K562 (cell line): ENCODE measurements around the gene SUMO3. TPM values are rescaled to one million over a fixed set of nuclear protein-coding genes. Genes with fewer than 3 reads are reported as not detected.

Source experiments
- ARID2 ChIP-seq: fragments of 450-650 bp; IDR thresholded peaks from 2 replicates; pipeline ENCODE4 v1.6.1; 2017; ENCODE audit warnings: antibody characterized with exemption, mild to moderate bottlenecking
- ATF3 ChIP-seq, 2 experiments: fragments of 450-650 bp in 1 of 2; sonication (generic) in 1 of 2; formaldehyde crosslinking in 1 of 2; IDR thresholded peaks in 1 of 2; conservative IDR thresholded peaks in 1 of 2; 2 replicates each; pipeline versions ENCODE4 v1.6.1 to v1.8.1; 2016 to 2023; ENCODE audit warnings: mild to moderate bottlenecking in 2 of 2, moderate library complexity in 2 of 2, inconsistent platforms in 1 of 2, missing genetic modification reagents in 1 of 2
- CAMTA2 ChIP-seq: fragments of 250-450 bp; sonication (Bioruptor Pico); conservative IDR thresholded peaks from 2 replicates; pipeline ENCODE4 v1.5.1; 2022
- CHD2 ChIP-seq: IDR thresholded peaks from 2 replicates; pipeline ENCODE4 v1.6.1; 2011; ENCODE audit warnings: low read depth, low read length
- DPF2 ChIP-seq: fragments of 450-650 bp; IDR thresholded peaks from 2 replicates; pipeline ENCODE4 v1.6.1; 2016
- ELK3 ChIP-seq: fragments of 450-650 bp; formaldehyde crosslinking; IDR thresholded peaks from 2 replicates; pipeline ENCODE4 v1.4.0; 2020; ENCODE audit warnings: mild to moderate bottlenecking
- HDAC8 ChIP-seq: fragments of 450-650 bp; IDR thresholded peaks from 2 replicates; pipeline ENCODE4 v1.6.1; 2016; ENCODE audit warnings: mild to moderate bottlenecking, missing genetic modification characterization, moderate library complexity, missing compliant biosample characterization
- IRF2 ChIP-seq: sonication (generic); formaldehyde crosslinking; IDR thresholded peaks from 2 replicates; pipeline ENCODE4 v1.8.1; 2022; ENCODE audit warnings: mild to moderate bottlenecking, missing genetic modification reagents
- MECOM ChIP-seq: fragments of 250-450 bp; sonication (Bioruptor Pico); IDR thresholded peaks from 2 replicates; pipeline ENCODE4 v1.8.0; 2022; ENCODE audit warnings: inconsistent platforms
- NRF1 ChIP-seq, 2 experiments: fragments of 450-650 bp; IDR thresholded peaks in 1 of 2; conservative IDR thresholded peaks in 1 of 2; 2 replicates each; pipeline ENCODE4 v1.6.1; 2014; ENCODE audit warnings: mild to moderate bottlenecking in 2 of 2
- NUFIP1 ChIP-seq: fragments of 450-650 bp; IDR thresholded peaks from 2 replicates; pipeline ENCODE4 v1.6.1; 2018; ENCODE audit not compliant: partially characterized antibody
- RERE ChIP-seq: sonication (generic); formaldehyde crosslinking; IDR thresholded peaks from 2 replicates; pipeline ENCODE4 v1.8.0; 2023; ENCODE audit warnings: missing genetic modification reagents, mild to moderate bottlenecking, borderline replicate concordance
- SMARCA4 ChIP-seq: fragments of 450-650 bp; IDR thresholded peaks from 2 replicates; pipeline ENCODE4 v1.6.1; 2016
- SMARCE1 ChIP-seq: fragments of 450-650 bp; IDR thresholded peaks from 2 replicates; pipeline ENCODE4 v1.7.1; 2016; ENCODE audit warnings: mild to moderate bottlenecking
- SPI1 ChIP-seq: IDR thresholded peaks from 2 replicates; pipeline ENCODE4 v1.6.1; 2011; ENCODE audit warnings: low read depth, low read length, control low read depth, borderline replicate concordance
- TBP ChIP-seq: optimal IDR thresholded peaks from 2 replicates; pipeline ENCODE3; 2011; ENCODE audit warnings: low read depth, low read length, improper control_type of control experiment
- ZBTB34 ChIP-seq: fragments of 250-450 bp; sonication (Bioruptor Pico); IDR thresholded peaks from 2 replicates; pipeline ENCODE4 v1.8.0; 2021; ENCODE audit warnings: mild to moderate bottlenecking, moderate library complexity
- ZFP36 ChIP-seq: fragments of 150-350 bp; IDR thresholded peaks from 2 replicates; pipeline ENCODE4 v1.6.1; 2018; ENCODE audit warnings: low read length, low read depth; ENCODE audit not compliant: partially characterized antibody
- ZNF274 ChIP-seq: IDR thresholded peaks from 2 replicates; pipeline ENCODE4 v1.6.1; 2011; ENCODE audit warnings: low read depth, mild to moderate bottlenecking, low read length, moderate library complexity, borderline replicate concordance
- ZNF589 ChIP-seq: fragments of 200-800 bp; sonication (Bioruptor generic); IDR thresholded peaks from 2 replicates; pipeline ENCODE4 v1.6.1; 2016; ENCODE audit warnings: low read depth, missing genetic modification characterization, missing compliant biosample characterization
- polyA plus RNA-seq, 8 experiments: library from polyadenylated mRNA; depleted of rRNA in 4 of 8; stranded (reverse) in 5 of 8; unstranded in 3 of 8; fragments of >200 nt; fragmentation: Nextera tagmentation in 2 of 8; fragmentation: Illumina TruSeq in 1 of 8; extraction: Ambion mirVana in 2 of 8; extraction: Trizol in 1 of 8; gene quantifications; 2 replicates each; pipeline versions ENCODE4 v1.2.1 to v1.2.3, GENCODE V29; 2011 to 2014; ENCODE audit warnings: inconsistent platforms in 1 of 8, missing spikeins in 1 of 8
- total RNA-seq, 7 experiments: library from RNA; depleted of rRNA in 6 of 7; stranded (reverse); fragments of >200 nt in 6 of 7; fragmentation: Illumina TruSeq in 2 of 7; extraction: Trizol in 2 of 7; gene quantifications; 2 replicates each; pipeline versions ENCODE4 v1.2.1 to v1.2.3, GENCODE V29; 2011 to 2021; ENCODE audit warnings: low replicate concordance in 1 of 7

The SUMO3 gene
- total and polyA plus RNA-seq, 9 of the 15 experiments (the other 6 are each of a cell fraction or from before 2014, with no cell fraction given) = 13.9 to 143 (median 113) TPM

- TF ChIP-seq MECOM = no peak
- no peak for TF ChIP-seq HDAC8 (tag)
- no peak for TF ChIP-seq SPI1
- TF ChIP-seq IRF2 = no peak
- peak; percentile 83 for TF ChIP-seq SMARCA4
- TF ChIP-seq ARID2 = peak; percentile 68
- peak; percentile 21 for TF ChIP-seq ZFP36
- TF ChIP-seq NRF1 (conservative IDR thresholded peaks at IDR 0.05 in 1 of 2, IDR thresholded peaks at IDR 0.05 in 1 of 2) = peak in 1 of 2 experiments; percentile 51; a peak in 2 of 4 replicates
- no peak for TF ChIP-seq ZNF589 (CRISPR knock-in tag)
- TF ChIP-seq ZBTB34 (CRISPR knock-in tag) = no peak
- no peak for TF ChIP-seq CAMTA2 (CRISPR knock-in tag)
- no peak for TF ChIP-seq DPF2
- TF ChIP-seq SMARCE1 = peak; percentile 63; the same call in 1 of the 2 replicates
- TF ChIP-seq ZNF274 = no peak
- TF ChIP-seq TBP = no peak
- no peak for TF ChIP-seq RERE (CRISPR knock-in tag)
- TF ChIP-seq CHD2 = no peak
- no peak for TF ChIP-seq ELK3
- no peak for TF ChIP-seq ATF3 (IDR thresholded peaks at IDR 0.05)
- no peak for TF ChIP-seq ATF3 (CRISPR knock-in tag; conservative IDR thresholded peaks at IDR 0.05)
- no peak for TF ChIP-seq NUFIP1
Observed at GRCh38 chr21:44792702-44793591, 24.9 kb downstream of the SUMO3 start (continued).
